HCT116 (cell line): ENCODE results near the gene TTC9. TPM values are rescaled to one million over a fixed set of nuclear protein-coding genes. Genes with fewer than 3 reads are reported as not detected.

ENCODE experiments used
- ATAC-seq: fragments of 200-7000 bp; cut with Tn5 transposase; 2 replicates; pipeline ENCODE4 v1.9.1; 2020; ENCODE audit warnings: mild to moderate bottlenecking, moderate library complexity
- BruUV-seq: library from RNA; stranded (reverse); fragments of 400-500 nt; replicated peaks from 2 replicates; lab custom pipeline; 2021; lab: Mats Ljungman, UMichigan
- CTCF ChIA-PET: fragments of 300-600 bp; sonication (Branson Sonifier 250); formaldehyde crosslinking; loops from one replicate; lab custom pipeline; 2021; ENCODE audit warnings: antibody characterized with exemption; lab: Charles Lee
- POLR2A ChIA-PET: fragments of 300-600, 350-600 bp; sonication (Branson Sonifier 250); formaldehyde crosslinking; loops from one replicate; lab custom pipeline; 2021; ENCODE audit warnings: antibody characterized with exemption; lab: Charles Lee
- RAD21 ChIA-PET, 2 experiments: fragments of 300-600 bp; sonication (Branson Sonifier 250); formaldehyde crosslinking; loops; one replicate each; lab custom pipeline; 2023; ENCODE audit warnings: low total read pairs in 2 of 2; ENCODE audit not compliant: uncharacterized antibody in 2 of 2, unreplicated experiment in 2 of 2, low non-redundant PET in 1 of 2; lab: Charles Lee
- DNase-seq: peaks from one replicate; pipeline ENCODE4 v3.0.0-alpha.2; 2010; ENCODE audit warnings: low read depth, low spot score
- H2AFZ ChIP-seq: fragments of 200-600 bp; shearing (Covaris generic), sonication (generic); 2 replicates; pipeline ENCODE4 v1.6.1; 2017; ENCODE audit warnings: low read depth, mixed run types, mixed read lengths, antibody characterized with exemption, low read length; ENCODE audit not compliant: poor library complexity, severe bottlenecking
- H3K27ac ChIP-seq: 2 replicates; pipeline ENCODE4 v1.5.1; 2012; ENCODE audit warnings: low read depth, low read length
- H3K27me3 ChIP-seq: fragments of 200-600 bp; sonication (generic); 2 replicates; pipeline ENCODE4 v1.6.1; 2016; ENCODE audit warnings: mixed run types, low read length, mixed read lengths; ENCODE audit not compliant: insufficient read depth
- H3K36me3 ChIP-seq, 2 experiments: fragments of 200-500 bp in 1 of 2; fragments of 200-600 bp in 1 of 2; sonication (Bioruptor generic) in 1 of 2; sonication (generic) in 1 of 2; 2 replicates each; pipeline versions ENCODE4 v1.5.1 to v1.6.1; 2014 to 2016; ENCODE audit warnings: low read length in 2 of 2, inconsistent platforms in 1 of 2, mixed read lengths in 1 of 2, mixed run types in 1 of 2; ENCODE audit not compliant: insufficient read depth in 2 of 2, control insufficient read depth in 1 of 2
- H3K4me1 ChIP-seq, 2 experiments: fragments of 200-600 bp in 1 of 2; sonication (generic) in 1 of 2; 2 replicates each; pipeline versions ENCODE4 v1.5.1 to v1.6.1; 2012 to 2017; ENCODE audit warnings: low read length in 2 of 2, inconsistent platforms in 1 of 2, mild to moderate bottlenecking in 1 of 2, mixed read lengths in 1 of 2, mixed run types in 1 of 2, moderate library complexity in 1 of 2; ENCODE audit not compliant: insufficient read depth in 2 of 2, control insufficient read depth in 1 of 2
- H3K4me2 ChIP-seq: fragments of 200-600 bp; sonication (generic); 2 replicates; pipeline ENCODE4 v1.6.1; 2017; ENCODE audit warnings: mixed run types, low read length, mixed read lengths
- H3K4me3 ChIP-seq, 2 experiments: fragments of 200-600 bp in 1 of 2; sonication (generic) in 1 of 2; replicated peaks in 1 of 2; 2 replicates each; pipeline ENCODE4 v1.5.1; 2011 to 2016; ENCODE audit warnings: low read length in 2 of 2, control low read depth in 1 of 2, low read depth in 1 of 2, mild to moderate bottlenecking in 1 of 2, mixed read lengths in 1 of 2, mixed run types in 1 of 2
- H3K79me2 ChIP-seq: fragments of 200-600 bp; sonication (generic); 2 replicates; pipeline ENCODE4 v1.6.1; 2017; ENCODE audit warnings: mild to moderate bottlenecking, mixed run types, low read length, moderate library complexity, mixed read lengths; ENCODE audit not compliant: insufficient read depth
- H3K9ac ChIP-seq: fragments of 200-600 bp; sonication (generic); 2 replicates; pipeline ENCODE4 v1.6.1; 2016; ENCODE audit warnings: low read length, mixed read lengths
- H3K9me2 ChIP-seq: fragments of 200-600 bp; sonication (generic), shearing (Covaris generic); 2 replicates; pipeline ENCODE4 v1.6.1; 2017; ENCODE audit warnings: mixed run types, mild to moderate bottlenecking, moderate library complexity; ENCODE audit not compliant: insufficient read depth
- H3K9me3 ChIP-seq, 2 experiments: fragments of 200-500 bp in 1 of 2; fragments of 200-600 bp in 1 of 2; sonication (Bioruptor generic) in 1 of 2; sonication (generic) in 1 of 2; 2 replicates each; pipeline ENCODE4 v1.6.1; 2014 to 2017; ENCODE audit warnings: low read length in 2 of 2, mixed read lengths in 2 of 2, inconsistent platforms in 1 of 2, low read depth in 1 of 2, mild to moderate bottlenecking in 1 of 2, mixed run types in 1 of 2, moderate library complexity in 1 of 2; ENCODE audit not compliant: control insufficient read depth in 1 of 2, insufficient read depth in 1 of 2
- H4K20me1 ChIP-seq: fragments of 200-600 bp; sonication (generic), shearing (Covaris generic); 2 replicates; pipeline ENCODE4 v1.6.1; 2017; ENCODE audit warnings: mixed run types, mild to moderate bottlenecking, moderate library complexity; ENCODE audit not compliant: insufficient read depth
- CBX3 ChIP-seq: IDR thresholded peaks from 2 replicates; pipeline ENCODE4 v1.6.1; 2012; ENCODE audit warnings: low read depth
- EGR1 ChIP-seq: IDR thresholded peaks from 2 replicates; pipeline ENCODE4 v1.6.1; 2012; ENCODE audit warnings: low read depth
- EZH2 ChIP-seq: fragments of 200-600 bp; sonication (generic); IDR thresholded peaks from 2 replicates; pipeline ENCODE4 v1.6.1; 2017; ENCODE audit warnings: antibody characterized with exemption, mixed run types
- EZH2phosphoT487 ChIP-seq: fragments of 200-600 bp; IDR thresholded peaks from 2 replicates; pipeline ENCODE4 v1.6.1; 2018; ENCODE audit warnings: antibody characterized with exemption, borderline replicate concordance
- JUND ChIP-seq: IDR thresholded peaks from 2 replicates; pipeline ENCODE4 v1.6.1; 2012
- POLR2A ChIP-seq: IDR thresholded peaks from 2 replicates; pipeline ENCODE4 v1.7.0; 2011; ENCODE audit warnings: borderline replicate concordance; ENCODE audit not compliant: insufficient read depth, insufficient read length; ENCODE audit errors: extremely low read depth
- SIN3A ChIP-seq: IDR thresholded peaks from 2 replicates; pipeline ENCODE4 v1.6.1; 2012; ENCODE audit warnings: low read depth
- SRF ChIP-seq: IDR thresholded peaks from 2 replicates; pipeline ENCODE4 v1.6.1; 2012; ENCODE audit warnings: low read depth
- TCF7L2 ChIP-seq: IDR thresholded peaks from 2 replicates; pipeline ENCODE4 v1.7.0; 2011; ENCODE audit warnings: borderline replicate concordance, inconsistent platforms; ENCODE audit not compliant: insufficient read depth, insufficient read length; ENCODE audit errors: extremely low read depth
- ZFX ChIP-seq: fragments of 450-650 bp; IDR thresholded peaks from 2 replicates; pipeline ENCODE4 v1.6.1; 2017
- ZNF274 ChIP-seq: fragments of 200-500 bp; sonication (Bioruptor generic); IDR thresholded peaks from 2 replicates; pipeline ENCODE4 v1.6.1; 2014; ENCODE audit warnings: mild to moderate bottlenecking, low read depth, low read length, inconsistent platforms
- intact Hi-C: fragments of 100-400 bp; cut with micrococcal nuclease; formaldehyde crosslinking; loops from 2 replicates; pipeline ENCODE4 v1.10.0; 2022
- total RNA-seq: library from RNA; stranded (reverse); gene quantifications from one replicate; pipeline ENCODE4 v1.2.1, GENCODE V29; 2021; ENCODE audit not compliant: unreplicated experiment
- TF ChIP-seq, protein P1 (sequence below): IDR thresholded peaks from 2 replicates; pipeline ENCODE4 v1.6.1; 2012; ENCODE audit warnings: low read depth
- TF ChIP-seq, protein P2 (sequence below), 3 experiments: fragments of 200-600 bp in 1 of 3; sonication (generic) in 1 of 3; IDR thresholded peaks in 2 of 3; conservative IDR thresholded peaks in 1 of 3; 2 replicates each; pipeline ENCODE4 v1.5.1; 2012 to 2017; ENCODE audit warnings: low read depth in 2 of 3, low read length in 2 of 3, antibody characterized with exemption in 1 of 3, borderline replicate concordance in 1 of 3, control low read depth in 1 of 3, mild to moderate bottlenecking in 1 of 3, mixed read lengths in 1 of 3, mixed run types in 1 of 3, moderate library complexity in 1 of 3; ENCODE audit not compliant: insufficient read depth in 1 of 3
- TF ChIP-seq, protein P3 (sequence below): IDR thresholded peaks from 2 replicates; pipeline ENCODE4 v1.6.1; 2012
- TF ChIP-seq, protein P4 (sequence below): IDR thresholded peaks from 2 replicates; pipeline ENCODE4 v1.6.1; 2012

Gene TTC9
- total RNA-seq, 1 experiment from 2014 or later: 2.4 TPM

DNA sequence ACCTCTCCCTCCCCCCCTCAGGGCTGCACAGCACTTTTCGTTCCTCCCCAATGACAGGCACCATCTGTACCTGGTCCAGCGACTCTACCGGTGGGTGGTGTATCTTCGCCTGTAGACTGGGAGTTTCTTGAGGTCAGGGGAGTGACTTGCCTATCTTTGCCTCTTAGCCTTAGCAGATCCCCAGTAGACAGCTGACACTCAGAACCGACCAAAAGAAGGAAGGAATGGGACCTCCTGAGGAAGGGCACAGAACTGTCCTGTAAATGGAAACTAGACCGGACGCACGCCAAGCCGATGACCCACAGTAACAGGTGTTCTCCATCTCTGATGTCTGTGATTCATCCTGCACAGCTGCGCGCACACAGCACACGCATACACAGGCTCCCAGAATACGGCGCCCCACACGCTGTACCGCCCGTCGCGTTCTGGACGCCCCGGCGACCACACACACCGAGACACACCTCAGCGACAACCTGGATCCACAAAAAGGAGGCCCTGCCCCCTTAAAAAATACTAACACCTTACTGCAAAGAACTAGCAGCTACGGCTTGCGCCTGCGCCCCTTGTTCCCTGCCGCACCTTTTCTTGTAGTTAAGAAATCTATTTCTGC lies 673 bp upstream of the TTC9 start:
- no TSS peak for BruUV-seq
- CTCF ChIA-PET: no interaction called here
- intact Hi-C loops: no loop called here
- no peaks in the 10 kb centered on the region for H3K9me2 ChIP-seq
- RAD21 ChIA-PET: interaction anchor here in 1 of 2 experiments (0.9 kb wide), 1 partner anchor 168 kb away, joined by 3 read pairs; no protein-coding TSS in a partner anchor
- POLR2A ChIA-PET: no interaction called here
- H3K36me3 ChIP-seq: no peaks in the 10 kb centered on the region
- H4K20me1 ChIP-seq: no peaks in the 10 kb centered on the region
- peak overlapping the region; percentile 70 for H3K4me2 ChIP-seq
- H3K9ac ChIP-seq: 0 out of 2 replicates have a peak overlapping the region, but pooled peaks have one; percentile 28
- H3K27ac ChIP-seq: no peak overlapping the region
- peak overlapping the region; percentile 55 to 65 for H3K4me3 ChIP-seq
- no peak for DNase-seq
- H3K27me3 ChIP-seq: no peaks in the 10 kb centered on the region
- TF ChIP-seq SRF (no peak), EZH2phosphoT487 (no peak), ZNF274 (no peak), ZFX (no peak), EZH2 (no peak), JUND (peak; percentile 24; the same call in 1 of the 2 replicates), SIN3A (0 out of 2 replicates have a peak, but pooled peaks have one; percentile 39), EGR1 (no peak), TCF7L2 (peak; percentile 14), CBX3 (no peak), POLR2A (no peak)
- TF ChIP-seq, protein P1, sequence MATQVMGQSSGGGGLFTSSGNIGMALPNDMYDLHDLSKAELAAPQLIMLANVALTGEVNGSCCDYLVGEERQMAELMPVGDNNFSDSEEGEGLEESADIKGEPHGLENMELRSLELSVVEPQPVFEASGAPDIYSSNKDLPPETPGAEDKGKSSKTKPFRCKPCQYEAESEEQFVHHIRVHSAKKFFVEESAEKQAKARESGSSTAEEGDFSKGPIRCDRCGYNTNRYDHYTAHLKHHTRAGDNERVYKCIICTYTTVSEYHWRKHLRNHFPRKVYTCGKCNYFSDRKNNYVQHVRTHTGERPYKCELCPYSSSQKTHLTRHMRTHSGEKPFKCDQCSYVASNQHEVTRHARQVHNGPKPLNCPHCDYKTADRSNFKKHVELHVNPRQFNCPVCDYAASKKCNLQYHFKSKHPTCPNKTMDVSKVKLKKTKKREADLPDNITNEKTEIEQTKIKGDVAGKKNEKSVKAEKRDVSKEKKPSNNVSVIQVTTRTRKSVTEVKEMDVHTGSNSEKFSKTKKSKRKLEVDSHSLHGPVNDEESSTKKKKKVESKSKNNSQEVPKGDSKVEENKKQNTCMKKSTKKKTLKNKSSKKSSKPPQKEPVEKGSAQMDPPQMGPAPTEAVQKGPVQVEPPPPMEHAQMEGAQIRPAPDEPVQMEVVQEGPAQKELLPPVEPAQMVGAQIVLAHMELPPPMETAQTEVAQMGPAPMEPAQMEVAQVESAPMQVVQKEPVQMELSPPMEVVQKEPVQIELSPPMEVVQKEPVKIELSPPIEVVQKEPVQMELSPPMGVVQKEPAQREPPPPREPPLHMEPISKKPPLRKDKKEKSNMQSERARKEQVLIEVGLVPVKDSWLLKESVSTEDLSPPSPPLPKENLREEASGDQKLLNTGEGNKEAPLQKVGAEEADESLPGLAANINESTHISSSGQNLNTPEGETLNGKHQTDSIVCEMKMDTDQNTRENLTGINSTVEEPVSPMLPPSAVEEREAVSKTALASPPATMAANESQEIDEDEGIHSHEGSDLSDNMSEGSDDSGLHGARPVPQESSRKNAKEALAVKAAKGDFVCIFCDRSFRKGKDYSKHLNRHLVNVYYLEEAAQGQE: no peak
- TF ChIP-seq, protein P2, sequence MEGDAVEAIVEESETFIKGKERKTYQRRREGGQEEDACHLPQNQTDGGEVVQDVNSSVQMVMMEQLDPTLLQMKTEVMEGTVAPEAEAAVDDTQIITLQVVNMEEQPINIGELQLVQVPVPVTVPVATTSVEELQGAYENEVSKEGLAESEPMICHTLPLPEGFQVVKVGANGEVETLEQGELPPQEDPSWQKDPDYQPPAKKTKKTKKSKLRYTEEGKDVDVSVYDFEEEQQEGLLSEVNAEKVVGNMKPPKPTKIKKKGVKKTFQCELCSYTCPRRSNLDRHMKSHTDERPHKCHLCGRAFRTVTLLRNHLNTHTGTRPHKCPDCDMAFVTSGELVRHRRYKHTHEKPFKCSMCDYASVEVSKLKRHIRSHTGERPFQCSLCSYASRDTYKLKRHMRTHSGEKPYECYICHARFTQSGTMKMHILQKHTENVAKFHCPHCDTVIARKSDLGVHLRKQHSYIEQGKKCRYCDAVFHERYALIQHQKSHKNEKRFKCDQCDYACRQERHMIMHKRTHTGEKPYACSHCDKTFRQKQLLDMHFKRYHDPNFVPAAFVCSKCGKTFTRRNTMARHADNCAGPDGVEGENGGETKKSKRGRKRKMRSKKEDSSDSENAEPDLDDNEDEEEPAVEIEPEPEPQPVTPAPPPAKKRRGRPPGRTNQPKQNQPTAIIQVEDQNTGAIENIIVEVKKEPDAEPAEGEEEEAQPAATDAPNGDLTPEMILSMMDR (IDR thresholded peaks at IDR 0.05 in 2 of 3, conservative IDR thresholded peaks at IDR 0.05 in 1 of 3; ENCODE audit: borderline replicate concordance in 1 of 3, insufficient read depth in 1 of 3, low read depth in 2 of 3, low read length in 2 of 3): no peak
- TF ChIP-seq, protein P3, sequence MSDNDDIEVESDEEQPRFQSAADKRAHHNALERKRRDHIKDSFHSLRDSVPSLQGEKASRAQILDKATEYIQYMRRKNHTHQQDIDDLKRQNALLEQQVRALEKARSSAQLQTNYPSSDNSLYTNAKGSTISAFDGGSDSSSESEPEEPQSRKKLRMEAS: peak; percentile 56; the same call in 1 of the 2 replicates
- TF ChIP-seq, protein P4, sequence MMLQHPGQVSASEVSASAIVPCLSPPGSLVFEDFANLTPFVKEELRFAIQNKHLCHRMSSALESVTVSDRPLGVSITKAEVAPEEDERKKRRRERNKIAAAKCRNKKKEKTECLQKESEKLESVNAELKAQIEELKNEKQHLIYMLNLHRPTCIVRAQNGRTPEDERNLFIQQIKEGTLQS: no peak
- H3K4me1 ChIP-seq: peaks cover 14 to 31% of the 10 kb centered on the region in 2 experiments
- H2AFZ ChIP-seq: peak overlapping the region; percentile 25
- H3K79me2 ChIP-seq: no peaks in the 10 kb centered on the region
- peak; percentile 75 for ATAC-seq
- H3K9me3 ChIP-seq: peaks cover 0 to under 1% of the 10 kb centered on the region in 2 experiments; a peak in 1 of 4 replicates
